Activated naive CD4-positive, alpha-beta T cell treated with Interleukin-2 at 50 U/mL for 16 hours (primary cell): ENCODE results near the gene METTL1.
A peak's percentile ranks its signal among the peaks of the same experiment; 100 is the strongest.
"Not testable (repeated sequence)": the region's sequence is repeated elsewhere in the genome, so short reads cannot be mapped to it uniquely, and the experiment has no call there.

Experiments
- DNase-seq: peaks from one replicate; pipeline ENCODE4 v3.0.0-alpha.2; 2020

The METTL1 gene

DNA sequence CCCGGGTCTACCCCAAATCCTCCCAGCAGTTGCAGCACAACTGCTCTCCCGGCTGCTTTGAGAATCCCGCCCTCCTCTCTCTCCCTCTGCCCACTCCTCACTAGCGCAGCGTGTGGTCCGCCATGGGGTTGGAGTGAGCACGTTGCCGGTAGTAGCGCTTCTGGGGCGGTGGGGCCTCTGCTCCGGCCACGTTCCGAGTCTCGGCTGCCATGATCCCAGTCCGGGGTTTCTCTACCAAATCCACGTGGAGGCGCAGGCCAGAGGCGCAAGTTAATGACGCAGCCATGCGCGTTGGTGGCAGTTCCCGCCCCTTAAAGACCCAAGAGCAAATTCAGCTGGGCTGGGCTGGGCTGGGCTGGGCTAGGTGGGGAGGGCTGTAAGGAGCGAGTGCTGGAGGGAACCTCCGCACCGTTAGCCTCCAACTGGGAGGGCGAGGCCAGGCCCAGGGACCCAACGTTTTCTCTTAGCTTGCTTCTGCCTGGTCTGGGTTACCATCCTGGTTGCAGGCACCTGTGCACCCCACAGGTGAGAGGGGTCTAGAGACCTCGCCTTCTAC is at the start of gene METTL1:
METTL1 (minus strand) TSS at position 233 of the 556 bp plus-strand sequence; CDS start at position 211, 22 bp downstream.
- peak; percentile 95 for DNase-seq

DNA sequence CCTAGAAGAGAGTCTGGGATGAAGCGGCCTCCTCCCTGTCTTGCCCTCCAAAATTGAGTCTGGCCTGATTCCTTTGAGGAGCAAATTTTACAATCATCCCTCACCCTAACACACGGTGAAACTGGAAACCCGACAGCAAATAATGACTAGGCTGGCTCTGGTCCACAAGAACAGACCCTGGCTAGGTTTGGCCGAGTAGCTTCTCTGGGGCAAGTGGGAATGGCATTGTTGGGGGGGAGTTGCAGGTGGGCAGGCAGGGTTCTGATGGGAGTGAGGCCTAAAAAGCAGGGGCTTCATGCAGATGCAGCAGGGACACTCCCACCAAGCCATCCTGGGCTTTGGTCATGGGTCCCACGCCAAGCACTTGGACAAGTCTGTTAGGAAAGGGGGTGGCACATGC is 49.1 kb upstream of the METTL1 start:
- DNase-seq = not testable (repeated sequence)

DNA sequence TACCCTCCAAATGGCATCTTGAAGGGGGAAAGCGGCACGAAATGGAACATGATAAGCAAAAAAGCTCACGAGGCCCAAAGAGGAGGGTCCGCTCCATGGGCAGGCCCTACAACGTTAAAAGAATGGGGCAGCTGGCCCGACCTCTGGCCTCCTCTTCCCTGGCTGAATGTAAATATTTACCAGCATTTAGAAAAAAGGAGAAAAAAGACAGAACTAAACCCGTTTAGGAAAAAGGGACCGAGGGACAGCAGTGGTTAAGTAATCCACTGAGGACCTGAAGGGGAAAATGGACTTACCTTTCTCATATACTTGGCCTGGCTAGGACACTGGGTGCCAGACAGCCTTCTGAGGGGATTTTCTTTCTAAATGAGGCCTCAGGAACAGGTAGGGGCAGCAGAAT is 48.2 kb upstream of the METTL1 start:
- DNase-seq = not testable (repeated sequence)

DNA sequence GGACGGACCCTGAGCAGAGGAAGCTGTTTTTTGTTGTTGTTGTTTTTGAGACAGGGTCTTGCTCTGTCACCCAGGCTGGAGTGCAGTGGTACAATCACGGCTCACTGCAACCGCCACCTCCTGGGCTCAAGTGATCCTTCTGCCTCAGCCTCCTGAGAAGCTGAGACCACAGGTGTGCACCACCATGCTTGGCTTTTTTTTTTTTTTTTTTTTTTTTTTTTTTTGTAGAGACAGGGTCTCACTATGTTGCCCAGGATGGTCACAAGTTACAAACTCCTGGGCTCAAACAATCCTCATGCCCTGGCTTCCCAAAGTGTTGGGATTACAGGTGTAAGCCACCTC is 46.1 kb upstream of the METTL1 start:
- DNase-seq = not testable (repeated sequence)

DNA sequence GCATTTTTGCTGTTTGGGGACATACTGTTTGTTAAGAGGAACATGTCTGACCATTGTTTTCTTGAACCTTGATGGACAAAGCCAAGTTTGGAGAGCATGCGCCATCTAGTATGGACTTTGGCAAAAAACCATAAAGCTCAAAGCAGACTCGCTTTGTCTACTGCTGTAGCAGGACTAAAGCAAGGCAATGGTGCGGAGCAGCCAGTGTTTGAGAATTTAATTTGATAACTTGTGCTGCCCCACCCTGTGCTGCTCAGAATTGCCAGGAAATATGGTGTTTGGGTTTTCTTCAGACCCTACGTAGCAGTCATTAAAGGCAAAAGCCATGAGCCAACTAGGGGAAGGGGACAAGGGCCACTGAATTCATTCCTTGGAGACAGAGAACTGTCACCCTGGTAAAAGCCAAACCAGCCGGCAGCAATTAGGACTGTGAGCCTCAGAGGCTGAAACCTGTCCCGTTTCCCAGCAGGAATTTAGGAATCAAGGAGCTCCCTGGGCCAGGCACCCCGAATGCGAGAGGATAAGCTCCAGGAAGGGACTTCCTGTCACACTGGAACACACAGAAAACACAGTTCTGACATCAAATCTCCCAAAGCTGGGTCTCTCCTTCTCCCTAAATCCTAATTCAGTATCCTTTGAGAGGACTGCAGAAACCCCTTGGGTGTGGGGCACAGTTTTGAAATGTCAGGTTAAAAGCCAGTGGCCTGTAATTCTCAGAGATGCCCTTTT is 45.5 kb upstream of the METTL1 start:
- DNase-seq = no peak

DNA sequence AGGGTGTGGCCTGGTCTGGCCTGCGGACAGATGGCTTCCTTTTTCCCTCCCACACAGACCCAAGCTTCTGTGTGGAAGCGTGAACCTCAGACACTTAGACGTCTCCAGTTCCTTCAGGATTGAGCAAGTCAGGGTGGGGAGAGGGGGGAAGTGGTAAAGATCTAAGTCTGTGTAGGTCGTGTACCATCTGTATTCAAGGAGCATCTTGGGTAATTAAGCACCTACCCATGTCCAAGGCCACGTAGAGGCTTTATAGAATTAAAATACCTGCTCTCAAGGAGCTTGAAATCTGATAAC is 44.9 kb upstream of the METTL1 start:
- DNase-seq = no peak

DNA sequence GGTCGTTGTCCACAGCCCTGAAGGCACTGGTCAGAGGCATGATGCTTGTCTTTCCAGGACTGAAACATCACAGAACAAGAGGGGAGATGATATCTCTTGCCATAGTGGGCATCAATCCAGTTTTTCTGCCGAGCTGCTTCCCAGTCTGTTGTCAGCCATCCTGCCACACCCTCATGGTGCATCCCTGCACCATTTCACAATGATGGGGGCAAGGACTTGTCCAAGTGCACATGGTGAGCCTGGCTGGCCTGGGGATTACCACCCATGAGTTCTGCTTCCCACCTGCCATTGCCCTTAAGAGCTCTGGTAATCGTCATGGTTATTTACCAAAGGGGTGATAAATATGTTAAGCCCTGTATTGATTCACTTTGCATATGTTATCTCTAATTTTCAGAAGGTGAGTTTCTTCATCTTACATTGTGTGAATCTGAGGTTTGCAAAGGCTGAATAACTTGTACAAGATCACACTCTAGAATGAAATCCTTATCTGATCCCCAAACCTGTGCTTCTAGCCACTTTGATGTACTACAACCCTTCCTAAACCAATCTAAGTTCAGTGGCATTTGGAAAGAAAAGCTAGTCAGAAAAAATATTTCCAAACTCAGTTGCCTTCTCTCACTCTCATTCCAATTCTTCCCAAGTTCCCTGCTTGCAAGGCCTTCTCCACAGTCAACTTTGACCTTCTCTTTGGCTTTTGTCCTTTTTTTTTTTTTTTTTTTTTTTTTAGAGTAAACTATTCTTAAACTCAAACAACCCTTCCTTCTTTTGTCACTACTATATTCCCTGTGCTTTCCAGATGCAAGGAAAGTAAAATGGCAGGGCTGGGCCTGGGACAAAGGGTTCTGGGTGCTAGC is 44.3 kb upstream of the METTL1 start:
- no peak for DNase-seq

DNA sequence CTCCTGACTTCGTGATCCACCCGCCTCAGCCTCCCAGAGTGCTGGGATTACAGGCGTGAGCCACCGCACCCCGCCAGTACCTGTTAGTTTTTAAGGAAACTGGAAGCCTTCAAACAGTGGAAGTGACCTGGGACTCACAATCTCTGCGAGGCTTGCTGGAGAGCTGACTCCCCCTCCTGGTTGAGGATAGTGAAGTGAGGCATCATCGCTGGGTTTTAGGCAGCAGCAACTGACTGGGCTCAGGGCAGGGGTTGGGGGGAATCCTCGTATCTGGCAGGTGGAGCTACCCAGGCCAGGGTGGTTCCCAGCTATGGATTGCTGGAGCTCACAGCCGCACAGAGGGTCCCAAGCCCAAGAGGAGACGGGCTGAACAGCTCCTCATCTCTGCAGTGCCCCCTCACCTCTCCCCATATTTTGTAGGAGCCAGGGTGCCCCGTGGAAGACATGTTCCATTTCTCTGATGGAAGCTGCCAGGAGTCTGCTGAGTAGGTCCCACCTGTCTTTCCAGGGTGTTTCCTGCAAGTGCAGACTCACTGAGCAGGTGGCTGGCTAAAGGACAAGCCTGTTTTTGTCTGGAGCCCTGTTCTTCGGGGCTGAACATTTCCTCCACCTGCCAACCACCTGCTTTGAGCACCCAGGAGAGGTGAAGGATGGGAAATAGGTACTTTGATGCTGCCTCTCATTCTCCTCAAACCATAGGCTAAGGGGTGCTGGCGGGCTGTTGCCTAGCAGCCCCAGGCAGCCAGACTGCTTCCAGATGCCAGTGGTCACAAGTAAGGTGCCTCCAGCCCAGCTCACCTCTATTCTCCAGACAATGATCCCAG is 43.5 kb upstream of the METTL1 start:
- no peak for DNase-seq

DNA sequence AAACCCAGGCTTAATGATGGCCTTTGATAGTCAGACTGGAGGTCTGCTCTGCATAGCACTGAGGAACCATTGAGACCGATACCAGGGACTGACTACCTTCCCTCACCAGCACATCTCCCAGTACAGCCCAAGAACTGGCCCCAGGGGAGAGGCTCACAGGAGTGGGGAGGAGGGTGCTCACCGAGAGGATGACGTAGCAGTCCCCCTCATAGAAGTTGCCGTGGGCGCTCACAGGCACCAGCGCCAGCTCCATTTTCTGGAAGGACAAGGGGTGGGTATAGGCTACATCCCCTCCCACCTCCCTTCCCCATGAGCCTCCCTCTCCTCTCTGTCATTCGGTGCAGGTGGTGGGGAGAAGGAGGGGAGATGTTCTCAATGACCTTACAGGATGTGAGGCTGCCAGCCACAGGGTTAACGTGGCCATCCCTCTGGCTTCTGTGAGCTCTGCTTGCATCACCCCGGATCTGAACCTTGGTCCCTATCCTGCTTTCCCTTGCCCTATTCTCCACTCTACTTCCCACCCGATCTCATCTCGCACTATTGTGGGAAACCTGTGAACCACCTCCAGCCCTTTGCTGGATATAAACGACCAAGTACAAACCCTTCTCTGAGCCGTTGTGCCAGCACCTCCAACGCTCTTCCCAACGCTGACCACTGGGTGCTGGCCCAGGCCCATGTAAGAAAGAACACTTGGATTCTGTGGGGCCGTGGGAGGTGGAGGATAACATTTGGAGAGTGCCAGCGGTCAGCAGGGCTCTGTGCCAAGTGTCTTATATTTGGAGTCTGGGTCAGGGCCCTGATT is 42.3 kb upstream of the METTL1 start:
- no peak for DNase-seq

DNA sequence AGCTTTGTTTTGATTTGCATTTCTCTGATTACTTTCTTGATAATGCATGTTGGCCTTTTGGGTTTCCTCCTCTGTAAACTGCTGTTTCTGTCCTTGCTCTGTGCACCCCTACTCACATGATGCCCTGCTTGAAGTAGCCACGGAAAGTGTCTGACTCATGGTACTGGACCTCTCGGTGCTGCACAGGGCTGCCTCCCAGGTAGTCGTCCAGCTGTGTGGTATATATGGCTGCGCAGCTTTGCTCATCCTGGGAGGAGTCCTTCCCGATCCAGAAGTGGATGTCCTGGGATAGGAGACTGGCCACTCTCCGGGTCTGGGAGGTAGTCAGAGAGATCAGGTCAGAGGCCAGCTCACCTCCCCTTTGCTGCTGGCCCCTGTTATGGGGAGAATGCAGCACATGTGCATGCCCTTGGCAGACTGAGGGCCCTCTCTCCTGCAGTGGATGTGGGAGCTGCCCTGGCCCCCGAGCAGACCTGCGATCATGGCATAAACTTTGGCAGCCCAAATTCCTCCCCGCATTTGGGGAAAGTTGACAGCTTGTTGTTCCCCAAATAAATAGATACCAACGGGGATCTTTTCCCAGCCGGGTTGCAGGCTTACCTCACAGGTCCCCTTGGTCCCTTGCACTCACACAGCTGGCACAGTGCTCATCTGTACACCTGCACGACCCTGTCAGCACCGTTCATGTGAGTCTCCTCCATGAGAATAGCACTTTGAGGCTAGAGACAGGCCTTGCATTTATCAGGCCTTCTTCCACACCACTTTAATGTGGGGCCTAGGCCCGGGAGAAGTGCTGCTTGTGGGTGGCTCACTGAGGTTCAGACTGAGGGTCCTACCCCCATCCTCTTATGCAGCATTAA is 41.4 kb upstream of the METTL1 start:
- no peak for DNase-seq

DNA sequence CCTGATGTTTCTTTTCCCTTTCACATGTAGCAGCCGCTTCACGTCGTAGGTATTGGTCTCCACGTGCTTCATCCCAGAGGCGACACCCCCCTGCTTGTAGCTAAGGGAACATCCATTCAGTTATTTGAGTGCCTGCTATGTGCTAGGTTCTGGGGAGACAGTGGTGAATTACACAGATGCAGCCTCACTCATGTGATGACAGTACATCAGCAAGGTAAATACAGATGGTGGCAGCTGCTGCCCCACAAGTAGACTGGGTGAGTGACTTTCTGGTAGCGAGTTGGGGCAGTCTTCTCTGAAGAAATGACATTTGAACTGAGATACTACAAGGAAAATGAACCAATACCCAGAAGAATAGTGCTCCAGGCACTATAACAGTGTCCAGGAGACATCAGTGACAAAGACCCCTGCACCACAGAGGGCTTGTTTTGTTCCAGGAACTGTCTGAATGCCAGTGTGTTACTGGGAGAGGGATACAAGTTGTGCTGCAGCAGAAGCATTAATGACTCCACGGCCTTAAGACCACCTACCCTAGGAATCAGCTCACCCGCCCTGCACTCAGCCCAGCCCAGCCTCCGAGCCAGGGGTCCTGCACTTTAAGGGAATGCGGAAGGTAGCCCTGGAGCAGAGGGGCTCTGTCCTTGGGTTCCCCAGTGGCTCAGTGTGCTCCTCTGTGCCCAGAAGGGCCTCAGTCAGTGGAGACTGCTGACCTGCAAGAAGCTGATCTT is 39.3 kb upstream of the METTL1 start:
- DNase-seq = no peak

DNA sequence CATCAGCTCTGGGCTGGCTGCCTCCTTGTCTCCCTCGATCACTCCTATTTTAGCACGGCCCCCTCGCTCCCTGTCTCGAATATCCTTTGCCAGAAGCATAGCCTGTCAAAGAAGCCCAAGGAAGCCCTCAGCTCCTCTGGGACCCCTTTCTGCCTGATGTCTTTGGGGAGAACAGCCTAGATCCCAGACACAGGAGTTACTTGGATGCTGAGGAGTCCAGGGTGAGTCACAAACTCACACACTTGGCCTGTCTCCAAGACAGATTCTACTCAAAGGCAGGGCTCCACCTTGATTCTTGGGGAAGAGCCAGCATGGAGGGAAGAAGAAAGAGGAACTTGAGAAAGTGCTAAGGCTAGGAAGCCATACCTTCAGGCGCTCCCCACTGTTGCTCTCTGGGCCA is 38.5 kb upstream of the METTL1 start:
- no peak for DNase-seq

DNA sequence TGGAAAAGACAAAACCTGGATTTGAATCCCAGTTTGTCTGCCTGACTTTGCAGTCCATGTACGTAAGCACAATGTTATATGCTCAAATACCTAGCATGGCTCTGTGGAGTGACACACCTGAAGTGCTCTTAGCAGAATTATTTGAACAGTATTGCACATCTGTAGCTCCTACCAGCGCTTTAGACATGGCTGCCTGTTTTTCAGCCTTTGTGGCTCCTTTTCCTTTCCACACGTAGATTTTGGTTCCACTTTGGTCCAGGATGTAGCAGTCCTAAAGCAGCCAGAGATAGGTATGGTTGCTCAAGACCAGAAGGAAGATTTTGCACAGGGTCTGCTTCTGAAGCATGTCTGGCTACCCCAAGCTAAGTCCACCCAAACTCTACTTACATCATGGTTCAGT is 37.5 kb upstream of the METTL1 start:
- DNase-seq = no peak

DNA sequence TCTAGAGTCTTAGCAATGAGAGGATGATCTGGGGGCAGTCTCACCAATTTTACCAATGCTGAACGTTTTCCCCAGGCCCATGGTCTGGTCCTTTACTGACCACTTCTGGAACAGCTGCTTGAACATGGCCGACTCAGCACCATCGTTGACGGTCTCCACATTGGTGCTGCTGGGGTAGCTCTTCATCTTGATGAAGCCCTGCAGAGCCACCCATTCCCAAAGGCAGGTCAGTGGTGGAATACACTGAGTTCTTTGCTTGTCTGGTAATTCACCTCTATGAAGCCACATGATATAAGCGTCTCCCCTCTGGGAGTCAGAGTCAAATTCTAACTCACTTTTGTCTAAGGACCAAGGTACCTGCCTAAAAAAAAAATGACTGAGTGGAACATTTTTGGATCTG is 36.4 kb upstream of the METTL1 start:
- no peak for DNase-seq

DNA sequence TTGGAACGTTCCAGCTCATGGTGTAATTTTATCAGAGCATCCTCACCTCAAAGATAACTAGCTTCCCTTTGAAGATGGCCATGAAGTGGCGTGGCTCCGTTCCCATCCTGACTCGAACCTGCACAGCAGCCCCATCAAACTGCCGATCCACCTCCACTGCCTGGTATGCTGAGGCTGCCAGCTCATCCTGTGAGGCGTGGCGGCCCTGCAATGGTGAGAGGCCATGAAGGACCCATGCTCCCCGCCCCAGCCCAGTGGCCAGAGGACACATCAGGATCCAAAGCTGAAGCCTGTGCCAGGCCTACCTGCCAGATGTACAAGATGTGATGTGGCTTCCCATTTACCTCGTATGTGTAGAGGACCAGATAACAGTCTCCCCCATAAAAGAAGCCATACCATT is 35.4 kb upstream of the METTL1 start:
- no peak for DNase-seq

DNA sequence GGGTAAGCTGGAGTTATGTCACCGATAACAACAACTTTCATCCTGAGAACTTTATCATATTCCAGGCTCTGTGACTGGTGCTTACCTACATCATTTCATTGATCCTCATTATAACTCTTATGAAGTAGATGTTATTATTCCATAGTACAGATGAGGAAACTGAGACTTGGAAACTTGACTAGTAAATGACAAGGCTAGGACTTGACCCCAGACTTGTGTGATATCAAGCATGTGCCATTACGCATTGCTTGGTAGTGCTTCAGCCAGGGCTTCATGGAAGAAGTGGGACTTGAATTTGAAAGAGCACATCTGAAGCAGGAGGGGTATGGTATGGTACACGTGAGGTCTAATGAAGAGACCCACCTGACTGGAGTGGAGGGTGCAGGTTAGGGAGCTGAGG is 34.8 kb upstream of the METTL1 start:
- no peak for DNase-seq

DNA sequence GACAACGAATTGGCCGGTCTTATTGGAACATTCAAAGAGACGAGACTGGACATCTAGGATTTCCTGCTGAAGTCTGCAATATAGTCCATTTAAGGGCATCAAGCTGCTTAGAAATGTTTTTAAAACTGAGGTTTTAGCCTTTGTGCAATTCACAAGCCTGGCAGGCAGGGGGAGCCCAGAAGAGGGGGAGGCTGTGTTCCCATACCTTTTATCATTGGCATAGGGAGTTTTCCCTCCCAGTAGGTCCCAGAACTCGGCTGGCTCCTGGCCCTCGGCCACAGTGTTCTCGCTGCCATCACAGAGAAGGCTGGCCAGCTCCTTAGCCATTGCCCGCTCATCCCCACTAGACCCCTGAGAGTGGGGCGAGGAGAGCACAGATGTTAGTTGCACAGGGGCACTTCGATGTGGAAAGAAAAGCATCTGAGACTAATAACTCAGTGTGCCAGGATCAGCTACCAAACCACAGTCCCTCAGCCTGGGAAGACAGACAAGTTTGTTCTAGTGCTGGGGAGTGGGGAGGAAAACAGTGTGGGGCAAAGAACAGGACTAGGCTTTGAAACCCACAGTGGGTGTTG is 31.5 kb upstream of the METTL1 start:
- peak; percentile 27 for DNase-seq

DNA sequence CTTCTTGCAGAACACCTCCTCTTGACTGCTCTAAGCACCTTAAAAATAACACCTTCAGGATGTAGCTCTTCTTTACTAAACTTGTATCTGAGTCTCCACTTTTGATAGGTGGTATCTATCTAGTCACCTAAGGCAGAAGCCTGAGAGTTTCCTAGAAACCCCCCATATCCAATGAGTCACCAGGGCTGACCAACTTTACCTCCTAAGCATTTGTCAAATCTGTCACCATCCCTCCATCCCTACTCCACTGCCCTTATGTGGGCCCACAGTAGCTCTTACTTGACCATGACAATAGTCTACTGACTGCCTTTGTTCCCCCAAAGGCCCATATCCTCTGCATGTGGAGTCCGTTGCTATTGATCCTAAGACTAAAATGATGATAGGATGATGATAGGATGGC is 30.7 kb upstream of the METTL1 start:
- no peak for DNase-seq

DNA sequence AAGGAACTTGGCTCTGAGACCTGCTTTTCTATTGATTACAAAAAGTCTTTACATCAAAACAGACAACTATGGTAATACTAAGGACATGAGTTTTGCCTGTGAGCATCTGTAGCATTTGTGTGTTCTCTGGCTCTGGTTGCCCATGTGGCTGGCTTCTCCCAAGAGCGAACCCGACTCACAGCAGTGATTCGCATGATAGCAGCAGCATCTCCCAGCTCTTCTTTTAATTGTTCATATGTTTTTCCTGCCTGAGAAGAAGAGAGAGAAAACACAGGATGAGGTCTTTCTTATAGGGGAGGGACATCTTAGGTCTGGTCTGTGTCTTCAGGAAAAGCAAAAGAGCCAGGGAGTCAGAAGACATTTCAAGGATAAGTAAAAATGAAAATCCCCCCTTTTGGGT is 29.1 kb upstream of the METTL1 start:
- no peak for DNase-seq

DNA sequence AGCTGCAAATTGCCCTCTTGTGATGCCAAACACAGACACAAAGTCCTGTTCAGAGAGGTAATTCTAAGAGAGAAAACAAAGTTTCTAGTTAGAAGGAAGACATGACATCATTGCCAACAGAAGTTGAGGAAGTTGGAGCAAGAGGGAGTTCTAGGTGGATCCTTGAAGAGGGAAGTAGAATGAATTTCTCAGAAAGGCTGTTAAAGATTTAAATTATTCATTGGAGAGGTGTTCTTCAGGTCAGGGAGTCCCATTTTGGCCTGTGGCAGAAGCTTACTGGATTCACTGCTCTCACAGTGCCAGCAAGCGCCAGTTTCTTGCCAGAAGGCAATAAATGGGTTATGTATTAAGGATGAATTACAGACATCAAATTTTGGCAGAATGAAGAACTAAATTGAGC is 26.0 kb upstream of the METTL1 start:
- DNase-seq = no peak

DNA sequence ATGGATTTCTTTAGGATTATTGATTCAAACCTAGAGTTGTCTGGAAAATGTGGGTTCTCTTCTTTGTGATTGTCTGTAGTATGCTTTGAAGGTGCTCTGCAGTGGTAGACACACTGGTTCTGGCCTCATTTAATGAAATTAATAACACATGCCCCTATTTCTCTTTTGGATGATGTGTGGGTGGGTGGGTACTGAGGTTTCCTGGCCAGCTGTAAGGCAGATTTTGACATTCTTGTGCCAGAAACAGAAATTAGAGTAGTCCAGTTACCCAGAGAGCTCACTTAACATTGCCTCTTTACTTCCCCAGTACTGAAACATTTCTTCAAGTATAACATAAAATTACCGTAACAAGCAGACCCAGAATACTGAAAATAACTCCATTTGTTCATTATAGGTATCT is 25.1 kb upstream of the METTL1 start:
- no peak for DNase-seq
